Inflammatory macrophage treated with lipopolysaccharide for 4 hours (primary cell): ENCODE results near the gene SGCA.

Source experiments
- DNase-seq: peaks from one replicate; pipeline ENCODE4 v3.0.0-alpha.2; 2020

SGCA gene

GRCh38 chr17:50183421-50183994 lies 17.7 kb downstream of the SGCA start:
- DNase-seq: peak; percentile 67

GRCh38 chr17:50184064-50184463 lies 18.3 kb downstream of the SGCA start:
- DNase-seq: no peak

GRCh38 chr17:50184611-50185398 lies 19.0 kb downstream of the SGCA start:
- peak; percentile 60 for DNase-seq

- DNase-seq: no peak
Observed at GRCh38 chr17:50185631-50186471, 20.0 kb downstream of the SGCA start.

- DNase-seq: no peak
Observed at GRCh38 chr17:50186661-50187393, 21.0 kb downstream of the SGCA start.

- DNase-seq: no peak
Observed at GRCh38 chr17:50187394-50187725, 21.6 kb downstream of the SGCA start.

- no peak for DNase-seq
Observed at GRCh38 chr17:50187751-50188530, 22.1 kb downstream of the SGCA start.

GRCh38 chr17:50188531-50188920 lies 22.7 kb downstream of the SGCA start:
- no peak for DNase-seq

- no peak for DNase-seq
Observed at GRCh38 chr17:50188921-50189549, 23.2 kb downstream of the SGCA start.

- no peak for DNase-seq
Observed at GRCh38 chr17:50189550-50190292, 23.9 kb downstream of the SGCA start.

GRCh38 chr17:50190293-50190602 lies 24.4 kb downstream of the SGCA start:
- no peak for DNase-seq

- DNase-seq: no peak
Observed at GRCh38 chr17:50190603-50191358, 25.0 kb downstream of the SGCA start.

GRCh38 chr17:50191359-50192143 lies 25.7 kb downstream of the SGCA start:
- DNase-seq: no peak

- no peak for DNase-seq
Observed at GRCh38 chr17:50192144-50192617, 26.4 kb downstream of the SGCA start.

GRCh38 chr17:50192618-50193291 lies 26.9 kb downstream of the SGCA start:
- no peak for DNase-seq

GRCh38 chr17:50194140-50194933 lies 28.5 kb downstream of the SGCA start:
- no peak for DNase-seq

- DNase-seq: no peak
Observed at GRCh38 chr17:50194934-50195865, 29.4 kb downstream of the SGCA start.
